GM19452 (cell line): Measurements from ENCODE around the gene PLA2G12B.
"Not testable (repeated sequence)": the region's sequence is repeated elsewhere in the genome, so short reads cannot be mapped to it uniquely, and the experiment has no call there.

Source experiments
- ATAC-seq: cut with Tn5 transposase; IDR thresholded peaks from one replicate; pipeline ENCODE4 v1.9.1; 2021; ENCODE audit not compliant: unreplicated experiment

Gene PLA2G12B

DNA sequence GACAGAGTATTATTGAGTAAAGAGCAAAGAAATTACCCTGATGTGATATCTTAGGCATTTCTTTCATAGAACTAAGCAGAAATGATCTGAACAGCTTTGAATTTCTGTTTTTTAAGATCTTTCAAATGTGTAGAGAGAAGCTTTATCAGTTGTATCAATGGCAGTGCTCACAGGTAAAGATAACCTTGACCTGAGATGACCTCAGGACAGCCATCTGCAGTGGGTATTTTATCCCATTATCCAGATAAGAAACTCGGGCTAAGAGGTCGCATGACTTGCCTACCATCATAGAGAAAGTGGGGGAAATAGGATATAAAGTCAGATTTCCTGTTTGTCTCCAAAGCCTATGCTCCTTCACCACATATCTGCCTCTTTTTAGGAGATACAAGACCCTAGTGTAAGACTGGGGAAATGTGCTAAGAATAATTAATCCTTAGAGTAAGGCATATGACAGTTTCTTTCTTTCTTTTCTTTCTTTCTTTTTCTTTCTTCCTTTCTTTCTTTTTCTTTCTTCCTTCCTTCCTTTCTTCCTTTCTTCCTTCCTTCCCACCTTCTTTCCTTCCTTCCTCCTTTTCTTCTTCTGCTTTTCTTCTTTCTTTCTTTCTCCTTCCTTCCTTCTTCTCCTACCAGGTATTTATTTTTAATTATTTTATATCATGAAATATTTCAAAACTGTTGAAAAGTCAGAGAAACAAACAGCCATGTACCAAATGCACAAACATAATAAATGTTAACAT, 10.9 kb downstream of the PLA2G12B start:
- ATAC-seq, result no peak

DNA sequence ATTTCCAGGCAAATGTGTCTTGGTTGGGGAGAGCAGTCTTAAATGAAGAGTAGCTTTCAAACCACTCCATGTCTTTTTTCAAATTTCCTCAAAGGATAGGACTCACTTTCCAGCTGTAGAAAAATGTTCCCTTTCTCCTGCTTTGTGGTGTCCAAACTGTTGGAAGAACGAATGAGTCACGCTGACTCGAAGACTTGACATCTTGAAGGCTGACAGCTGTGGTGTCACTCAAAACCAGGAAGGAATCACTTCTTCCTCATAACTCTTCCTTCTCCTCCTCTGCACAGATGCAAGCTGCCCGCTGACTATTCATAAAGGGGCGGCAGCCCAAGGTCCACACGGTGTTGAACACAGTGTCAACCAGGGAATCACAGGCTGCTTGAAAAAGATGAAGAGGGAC, 19.2 kb downstream of the PLA2G12B start:
- ATAC-seq, result no peak

DNA sequence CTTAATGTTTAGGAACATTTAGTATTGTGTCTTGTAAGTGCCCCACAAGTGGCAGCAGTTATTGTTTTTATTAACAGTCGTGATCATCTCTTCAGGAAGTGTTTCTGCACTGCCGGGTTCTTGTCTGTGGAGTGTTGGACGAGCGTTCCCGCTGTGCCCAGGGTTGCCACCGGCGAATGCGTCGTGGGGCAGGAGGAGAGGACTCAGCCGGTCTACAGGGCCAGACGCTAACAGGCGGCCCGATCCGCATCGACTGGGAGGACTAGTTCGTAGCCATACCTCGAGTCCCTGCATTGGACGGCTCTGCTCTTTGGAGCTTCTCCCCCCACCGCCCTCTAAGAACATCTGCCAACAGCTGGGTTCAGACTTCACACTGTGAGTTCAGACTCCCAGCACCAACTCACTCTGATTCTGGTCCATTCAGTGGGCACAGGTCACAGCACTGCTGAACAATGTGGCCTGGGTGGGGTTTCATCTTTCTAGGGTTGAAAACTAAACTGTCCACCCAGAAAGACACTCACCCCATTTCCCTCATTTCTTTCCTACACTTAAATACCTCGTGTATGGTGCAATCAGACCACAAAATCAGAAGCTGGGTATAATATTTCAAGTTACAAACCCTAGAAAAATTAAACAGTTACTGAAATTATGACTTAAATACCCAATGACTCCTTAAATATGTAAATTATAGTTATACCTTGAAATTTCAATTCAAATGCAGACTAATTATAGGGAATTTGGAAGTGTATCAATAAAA, 22.2 kb downstream of the PLA2G12B start:
- ATAC-seq, result no peak

DNA sequence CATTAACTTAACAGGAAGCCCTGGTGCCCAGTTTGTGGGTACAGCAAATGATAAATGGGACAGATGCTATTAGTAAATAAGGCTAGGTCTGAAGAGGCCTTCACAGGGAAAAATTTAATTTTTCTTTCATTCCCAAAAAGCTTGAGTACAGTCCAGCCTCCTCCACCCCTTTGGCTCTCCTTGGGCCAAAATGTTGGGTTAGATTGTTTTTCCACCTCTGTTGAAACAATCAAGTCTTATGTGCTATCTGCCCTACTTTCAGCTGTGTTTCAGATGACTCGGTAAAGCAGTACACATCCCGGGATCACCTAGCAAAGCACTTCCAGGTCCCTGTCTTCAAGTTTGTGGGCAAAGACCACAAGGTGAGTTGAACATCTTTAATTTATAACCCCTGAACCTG, 24.3 kb downstream of the PLA2G12B start:
- ATAC-seq, result no peak

DNA sequence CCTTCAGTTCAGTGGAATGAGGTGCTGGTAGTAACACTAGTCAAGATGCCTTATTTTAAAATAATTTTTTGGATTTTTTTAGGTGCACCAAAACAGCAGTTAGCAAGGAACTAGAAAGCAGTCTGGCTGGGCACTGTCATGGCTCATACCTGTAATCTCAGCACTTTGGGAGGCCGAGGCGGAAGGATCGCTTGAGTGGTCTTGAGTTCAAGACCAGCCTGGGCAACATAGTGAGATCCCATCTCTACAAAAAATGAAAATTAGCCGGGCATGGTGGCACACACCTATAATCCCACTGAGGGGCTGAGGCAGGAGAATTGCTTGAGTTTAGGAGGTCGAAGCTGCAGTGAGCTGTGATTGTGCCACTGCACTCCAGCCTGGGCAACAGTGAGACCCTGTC, 25.8 kb downstream of the PLA2G12B start:
- ATAC-seq, result no peak

DNA sequence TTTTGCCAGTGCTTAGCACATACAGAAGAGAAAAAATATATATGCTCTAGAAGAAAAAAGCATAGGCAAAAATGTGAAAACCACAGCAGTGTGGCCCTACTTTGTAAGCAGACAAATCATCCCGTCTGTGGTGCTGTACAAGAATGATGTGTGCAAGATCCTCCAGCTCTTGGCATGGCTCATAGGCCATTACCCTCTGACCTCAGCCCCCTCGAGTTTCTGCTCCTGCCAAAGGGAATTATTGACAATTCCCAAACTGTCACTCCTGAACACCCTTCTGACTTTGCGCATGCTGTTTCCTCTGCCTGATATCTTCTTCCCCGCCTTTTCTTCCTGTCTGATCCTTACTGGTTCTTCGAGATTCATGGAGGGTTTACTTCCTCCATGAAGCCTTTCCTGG, 27.1 kb downstream of the PLA2G12B start:
- no peak for ATAC-seq

DNA sequence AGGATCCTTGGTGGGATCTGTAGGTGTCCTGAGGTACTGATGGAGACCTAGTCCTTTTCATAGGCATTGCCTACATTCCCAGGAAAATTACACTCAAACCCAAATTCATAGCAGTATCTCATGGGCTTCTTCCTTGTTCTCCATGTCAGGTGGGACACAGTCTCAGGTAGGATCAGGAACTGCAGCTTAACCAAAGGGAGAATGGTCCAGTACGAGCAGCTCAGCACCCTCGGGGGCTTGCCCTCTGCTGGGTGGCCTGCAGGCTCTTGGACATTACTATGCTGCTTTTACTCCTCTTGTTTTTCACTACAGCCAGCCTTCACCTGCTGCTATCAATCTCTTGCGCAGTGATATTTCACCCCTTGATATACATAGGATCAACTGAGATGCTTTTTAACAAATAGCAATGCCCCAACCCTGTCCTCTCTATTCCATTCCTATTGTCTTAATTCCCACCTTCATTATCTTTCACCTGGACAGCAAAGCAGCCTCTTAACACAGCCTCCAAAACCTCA, 28.6 kb downstream of the PLA2G12B start:
- no peak for ATAC-seq

DNA sequence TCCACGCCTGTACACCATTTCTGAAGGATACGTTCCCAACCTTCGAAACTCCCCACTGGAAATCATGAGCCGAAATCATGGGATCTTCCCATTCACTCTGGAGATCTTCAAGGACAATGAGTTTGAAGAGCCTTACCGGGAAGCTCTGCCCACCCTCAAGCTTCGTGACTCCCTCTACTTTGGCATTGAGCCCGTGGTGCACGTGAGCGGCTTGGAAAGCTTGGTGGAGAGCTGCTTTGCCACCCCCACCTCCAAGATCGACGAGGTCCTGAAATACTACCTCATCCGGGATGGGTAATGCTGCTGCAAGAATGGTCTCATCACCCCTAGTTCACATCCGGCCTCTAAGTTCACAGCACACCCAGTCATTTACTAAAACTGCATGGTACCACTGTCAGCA, 30.3 kb downstream of the PLA2G12B start:
- ATAC-seq, result no peak

DNA sequence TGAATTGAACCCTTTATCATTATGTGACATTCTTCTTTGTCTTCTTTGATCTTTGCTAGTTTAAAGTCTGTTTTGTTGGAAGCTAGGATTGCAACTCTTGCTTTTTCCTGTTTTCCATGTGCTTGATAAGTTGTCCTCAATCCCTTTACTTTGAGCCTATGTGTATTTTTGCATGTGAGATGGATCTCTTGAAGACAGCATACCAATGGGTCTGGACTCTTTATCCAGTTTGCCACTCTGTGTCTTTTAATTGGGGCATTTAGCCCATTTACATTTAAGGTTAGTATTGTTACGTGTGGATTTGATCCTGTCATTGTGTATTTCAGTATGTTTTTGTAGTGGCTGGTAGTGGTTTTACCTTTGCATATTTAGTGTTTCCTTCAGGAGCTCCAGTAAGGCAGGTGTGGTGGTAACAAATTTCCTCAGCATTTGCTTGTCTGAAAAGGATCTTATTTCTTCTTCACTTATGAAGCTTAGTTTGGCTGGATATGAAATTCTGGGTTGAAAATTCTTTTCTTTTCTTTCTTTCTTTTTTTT, 33.4 kb downstream of the PLA2G12B start:
- ATAC-seq, result not testable (repeated sequence)

DNA sequence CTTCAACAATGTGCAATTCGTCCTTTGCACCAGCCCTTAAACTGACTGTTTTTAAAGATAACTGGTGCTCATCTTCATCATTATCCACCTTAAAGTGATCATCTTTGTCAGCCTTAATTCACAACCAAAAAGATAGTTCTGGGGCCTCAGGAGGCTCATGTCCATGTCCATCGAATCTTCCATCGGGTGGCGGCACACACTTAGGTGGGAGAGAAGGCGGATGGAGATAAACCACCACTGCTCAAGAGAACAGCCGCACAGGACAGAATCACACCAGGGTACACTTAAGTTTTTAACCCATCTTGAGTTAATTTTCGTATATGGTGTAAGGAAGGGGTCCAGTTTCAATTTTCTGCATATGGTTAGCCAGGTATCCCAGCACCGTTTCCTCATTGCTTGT, 36.3 kb downstream of the PLA2G12B start:
- ATAC-seq, result no peak

DNA sequence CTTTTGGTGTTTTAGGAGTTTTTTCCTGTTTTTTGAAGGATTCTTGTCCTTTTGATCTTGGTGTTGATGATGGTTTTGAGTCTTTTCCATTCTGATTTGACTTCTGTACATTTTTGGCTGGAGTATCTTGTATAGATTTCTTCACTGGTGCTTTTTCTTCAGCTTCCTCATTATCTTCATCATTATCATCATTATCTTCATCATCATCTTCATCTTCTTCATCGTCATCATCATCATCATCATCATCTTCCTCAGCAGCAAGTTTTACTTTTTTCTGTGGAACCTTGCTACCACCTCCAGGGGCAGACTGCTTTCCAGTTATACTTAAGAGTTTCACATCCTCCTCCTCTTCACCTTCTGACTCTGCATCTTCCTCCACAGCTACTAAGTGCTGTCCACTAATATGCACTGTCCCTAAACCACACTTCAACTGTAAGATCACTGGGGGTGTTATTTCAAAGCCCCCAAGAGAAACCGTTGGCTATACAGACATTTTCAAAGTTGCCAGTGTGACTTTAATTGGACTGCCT, 36.7 kb downstream of the PLA2G12B start:
- ATAC-seq, result not testable (repeated sequence)

DNA sequence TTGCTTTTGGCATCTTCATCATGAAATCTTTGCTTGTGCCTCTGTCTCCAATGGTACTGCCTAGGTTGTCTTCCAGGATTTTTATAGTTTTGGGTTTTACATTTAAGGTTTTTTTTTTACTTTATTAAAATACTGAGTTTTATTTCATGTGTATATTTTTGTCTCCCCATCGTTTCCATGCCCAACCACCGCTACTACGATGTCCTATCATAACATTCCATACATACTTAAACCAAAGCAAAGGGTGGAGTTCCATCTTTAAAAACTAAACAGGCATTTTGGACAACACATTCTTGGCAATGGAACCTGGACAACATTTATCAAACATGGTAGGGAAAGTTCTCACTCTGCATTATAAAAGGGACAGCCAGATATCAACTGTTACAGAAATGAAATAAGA, 37.4 kb downstream of the PLA2G12B start:
- ATAC-seq, result not testable (repeated sequence)

DNA sequence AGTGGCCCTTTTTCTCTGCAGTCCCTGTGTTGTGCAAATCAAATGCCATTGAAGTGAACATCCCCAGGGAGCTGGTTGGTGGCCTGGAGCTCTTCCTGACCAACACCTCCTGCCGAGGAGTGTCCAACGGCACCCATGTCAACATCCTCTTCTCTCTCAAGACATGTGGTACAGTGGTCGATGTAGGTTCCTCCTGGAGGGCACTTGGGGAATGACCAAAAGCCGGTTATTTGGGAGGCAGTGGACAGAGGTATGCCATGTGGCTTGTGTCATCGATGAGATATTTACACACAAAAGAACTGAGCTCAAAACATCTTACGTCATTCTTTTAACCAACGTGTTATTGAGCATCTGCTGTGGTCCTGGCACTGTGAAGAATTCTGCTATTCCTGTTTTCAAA, 41.3 kb downstream of the PLA2G12B start:
- ATAC-seq, result no peak

DNA sequence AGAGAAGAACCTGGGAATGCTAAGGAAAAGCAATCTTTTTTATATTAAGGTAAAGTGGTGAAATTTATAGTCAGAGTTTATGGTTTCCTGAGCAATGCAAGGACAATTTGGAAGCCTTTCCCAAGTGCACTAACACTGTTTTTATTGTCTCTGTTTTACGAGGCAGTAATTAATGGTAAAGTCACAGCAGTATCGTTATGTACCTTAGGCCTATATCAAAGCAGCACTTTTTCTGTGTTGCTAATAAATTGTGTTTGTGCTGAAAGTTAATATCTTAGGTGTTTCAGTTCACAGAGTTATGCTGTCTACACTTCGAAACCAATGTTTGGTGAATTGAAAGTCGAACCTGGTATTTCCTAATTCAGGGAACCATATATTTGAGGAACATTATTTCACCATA, 41.9 kb downstream of the PLA2G12B start:
- no peak for ATAC-seq

DNA sequence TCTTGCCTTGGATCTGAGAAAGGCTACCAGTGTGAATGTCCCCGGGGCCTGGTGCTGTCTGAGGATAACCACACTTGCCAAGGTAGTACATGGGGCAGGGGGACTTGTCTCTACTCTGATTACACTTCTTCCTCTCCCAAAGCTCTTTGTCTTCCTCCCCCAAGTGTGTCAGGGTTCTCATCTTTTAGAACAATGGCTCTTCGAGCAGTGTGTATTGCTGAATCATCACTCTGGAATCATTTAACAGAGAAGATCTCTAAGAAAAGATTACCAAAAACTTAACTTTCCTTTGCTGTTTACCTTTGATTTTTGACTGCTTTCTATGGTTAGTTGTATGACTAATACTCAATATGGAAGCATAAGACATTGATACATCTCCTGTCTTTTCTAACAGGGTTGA, 42.8 kb downstream of the PLA2G12B start:
- no peak for ATAC-seq

DNA sequence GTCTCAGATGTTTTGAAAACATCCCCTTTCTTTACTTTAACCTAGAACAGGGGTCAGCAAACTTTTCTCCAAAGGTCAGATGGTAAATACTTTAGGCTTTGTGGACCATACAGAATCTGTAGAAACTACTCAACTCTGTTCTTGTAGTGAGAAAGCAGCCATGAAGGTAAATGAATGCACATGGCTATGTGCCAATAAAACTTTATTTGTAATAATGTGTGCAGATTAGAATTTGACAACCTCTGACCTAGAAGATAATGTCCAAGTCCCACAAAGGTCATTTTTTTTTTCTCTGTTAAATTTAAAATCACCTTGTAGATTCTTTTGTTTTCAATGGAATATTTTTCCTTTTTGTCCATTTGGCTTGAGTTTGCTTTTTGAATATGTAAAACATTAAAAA, 43.9 kb downstream of the PLA2G12B start:
- ATAC-seq, result no peak

DNA sequence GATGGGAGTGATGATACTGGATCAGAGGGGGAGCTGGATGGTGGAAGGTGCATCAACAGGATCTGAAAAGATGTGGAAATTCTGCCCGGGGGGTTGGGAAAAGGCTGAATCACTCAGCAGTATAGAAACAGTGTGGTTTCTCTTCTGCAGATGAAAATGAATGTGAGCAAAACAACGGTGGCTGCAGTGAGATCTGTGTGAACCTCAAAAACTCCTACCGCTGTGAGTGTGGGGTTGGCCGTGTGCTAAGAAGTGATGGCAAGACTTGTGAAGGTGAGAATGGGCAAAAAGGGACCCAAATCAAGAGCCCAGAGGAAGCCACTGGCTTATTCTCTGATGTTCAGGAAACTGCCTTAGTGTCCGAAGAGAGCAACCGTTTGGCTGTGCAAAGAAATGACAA, 48.2 kb downstream of the PLA2G12B start:
- ATAC-seq, result no peak

DNA sequence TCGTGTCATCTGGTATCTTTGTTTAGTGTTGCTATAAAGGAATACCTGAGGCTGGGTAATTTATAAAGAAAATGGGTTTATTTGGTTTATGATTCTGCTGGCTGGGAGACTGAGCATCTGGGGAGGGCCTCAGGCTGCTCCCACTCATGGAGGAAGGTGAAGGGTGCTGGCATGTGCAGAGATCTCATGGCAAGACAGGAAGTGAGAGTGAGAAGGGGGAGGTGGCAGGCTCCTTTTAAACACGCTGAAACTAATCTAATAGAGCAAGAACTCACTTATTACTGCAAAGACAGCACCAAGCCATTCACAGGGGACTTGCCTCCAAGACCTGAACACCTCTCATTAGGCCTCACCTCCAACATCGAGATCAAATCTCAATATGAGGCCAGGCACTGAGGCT, 49.8 kb downstream of the PLA2G12B start:
- ATAC-seq, result no peak

DNA sequence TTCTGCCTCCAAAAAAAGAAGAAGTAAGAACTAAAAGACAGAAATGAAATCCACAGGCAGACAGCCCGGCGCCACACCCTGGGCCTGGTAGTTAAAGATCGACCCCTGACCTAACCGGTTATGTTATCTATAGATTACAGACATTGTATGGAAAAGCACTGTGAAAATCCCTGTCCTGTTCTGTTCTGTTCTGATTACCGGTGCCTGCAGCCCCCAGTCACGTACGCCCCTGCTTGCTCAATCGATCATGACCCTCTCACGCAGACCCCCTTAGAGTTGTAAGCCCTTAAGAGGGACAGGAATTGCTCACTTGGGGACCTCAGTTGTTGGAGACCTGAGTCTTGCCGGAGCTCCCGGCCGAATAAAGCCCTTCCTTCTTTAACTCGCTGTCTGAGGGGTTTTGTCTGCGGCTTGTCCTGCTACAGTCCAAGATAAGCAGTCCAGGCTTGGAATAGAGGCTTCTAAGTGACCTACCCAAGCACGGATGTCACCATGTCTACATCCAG, 50.6 kb downstream of the PLA2G12B start:
- not testable (repeated sequence) for ATAC-seq

DNA sequence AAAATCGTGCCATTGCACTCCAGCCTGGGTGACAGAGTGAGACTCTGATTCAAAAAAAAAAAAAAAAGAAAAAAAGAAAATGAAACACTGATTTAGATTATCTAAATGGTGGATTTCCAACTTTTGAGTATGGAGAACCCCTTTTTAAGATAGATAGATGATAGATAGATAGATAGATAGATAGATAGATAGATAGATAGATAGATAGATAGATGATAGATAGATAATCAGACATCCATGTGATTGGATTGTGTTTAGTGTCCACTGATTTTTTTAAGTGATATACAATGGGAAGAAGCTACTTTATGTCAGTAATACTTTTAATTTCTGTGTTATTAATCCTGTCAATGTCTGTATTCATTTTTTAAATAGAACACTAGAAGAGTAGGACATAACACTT, 55.1 kb downstream of the PLA2G12B start:
- no peak for ATAC-seq

DNA sequence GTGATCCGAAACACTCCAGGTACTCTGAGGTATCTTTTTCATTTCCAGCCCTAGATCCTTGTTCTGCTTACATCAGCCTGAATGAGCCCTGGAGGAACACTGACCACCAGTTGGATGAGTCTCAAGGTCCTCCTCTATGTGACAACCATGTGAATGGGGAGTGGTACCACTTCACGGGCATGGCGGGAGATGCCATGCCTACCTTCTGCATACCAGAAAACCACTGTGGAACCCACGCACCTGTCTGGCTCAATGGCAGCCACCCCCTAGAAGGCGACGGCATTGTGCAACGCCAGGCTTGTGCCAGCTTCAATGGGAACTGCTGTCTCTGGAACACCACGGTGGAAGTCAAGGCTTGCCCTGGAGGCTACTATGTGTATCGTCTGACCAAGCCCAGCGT, 56.0 kb downstream of the PLA2G12B start:
- ATAC-seq, result no peak
